MM.1S (cell line): ENCODE data around the gene PMEPA1.

ENCODE experiments used
- DNase-seq: peaks from one replicate; pipeline ENCODE4 v3.0.0-alpha.2; 2015
- H2AFZ ChIP-seq: fragments of 300-600 bp; sonication (generic); 2 replicates; pipeline ENCODE4 v1.6.0; 2016; ENCODE audit warnings: antibody characterized with exemption, low read length
- H3F3A ChIP-seq: fragments of 300-600 bp; sonication (generic); 2 replicates; pipeline ENCODE4 v1.6.1; 2016; ENCODE audit warnings: mild to moderate bottlenecking, antibody characterized with exemption, low read length, moderate library complexity, mixed read lengths; ENCODE audit not compliant: insufficient read depth
- H3K27ac ChIP-seq: fragments of 300-600 bp; sonication (generic); 2 replicates; pipeline ENCODE4 v1.5.1; 2016; ENCODE audit warnings: mild to moderate bottlenecking, low read length
- H3K27me3 ChIP-seq: fragments of 300-600 bp; sonication (generic); replicated peaks from 2 replicates; pipeline ENCODE4 v1.6.0; 2016; ENCODE audit warnings: low read length; ENCODE audit not compliant: insufficient read depth
- H3K36me3 ChIP-seq: fragments of 300-600 bp; sonication (generic); replicated peaks from 2 replicates; pipeline ENCODE4 v1.6.1; 2016; ENCODE audit warnings: mild to moderate bottlenecking, low read length, mixed read lengths; ENCODE audit not compliant: insufficient read depth
- H3K4me1 ChIP-seq: fragments of 300-600 bp; sonication (generic); 2 replicates; pipeline ENCODE4 v1.6.1; 2016; ENCODE audit warnings: low read length, mixed read lengths
- H3K4me2 ChIP-seq: fragments of 300-600 bp; sonication (generic); 2 replicates; pipeline ENCODE4 v1.6.0; 2016; ENCODE audit warnings: low read depth, low read length
- H3K4me3 ChIP-seq: fragments of 300-600 bp; sonication (generic); 2 replicates; pipeline ENCODE4 v1.5.1; 2016; ENCODE audit warnings: low read length, mixed read lengths
- H3K79me2 ChIP-seq: fragments of 300-600 bp; sonication (generic); 2 replicates; pipeline ENCODE4 v1.6.1; 2016; ENCODE audit warnings: mixed run types, low read length, mixed read lengths
- H3K9ac ChIP-seq: fragments of 300-600 bp; sonication (generic); 2 replicates; pipeline ENCODE4 v1.6.1; 2016; ENCODE audit warnings: low read length, mixed read lengths
- H3K9me2 ChIP-seq: fragments of 300-600 bp; sonication (generic); replicated peaks from 2 replicates; pipeline ENCODE4 v1.6.1; 2016; ENCODE audit warnings: mild to moderate bottlenecking, low read length, mixed read lengths; ENCODE audit not compliant: insufficient read depth
- H3K9me3 ChIP-seq: fragments of 300-600 bp; sonication (generic); replicated peaks from 2 replicates; pipeline ENCODE4 v1.6.1; 2016; ENCODE audit warnings: mild to moderate bottlenecking, low read length, mixed read lengths; ENCODE audit not compliant: insufficient read depth
- H4K20me1 ChIP-seq: fragments of 300-600 bp; sonication (generic); 2 replicates; pipeline ENCODE4 v1.6.1; 2016; ENCODE audit warnings: mild to moderate bottlenecking, low read length, moderate library complexity, mixed read lengths; ENCODE audit not compliant: insufficient read depth
- CTCF ChIP-seq: fragments of 300-600 bp; sonication (generic); IDR thresholded peaks from 2 replicates; pipeline ENCODE4 v1.5.1; 2016; ENCODE audit warnings: antibody characterized with exemption, low read length, mixed read lengths
- EZH2 ChIP-seq: fragments of 300-600 bp; sonication (generic); optimal IDR thresholded peaks from 2 replicates; pipeline ENCODE3; 2017; ENCODE audit warnings: low read depth, mild to moderate bottlenecking, antibody characterized with exemption, low read length, mixed read lengths
- EZH2phosphoT487 ChIP-seq: fragments of 300-600 bp; sonication (generic); IDR thresholded peaks from 2 replicates; pipeline ENCODE4 v1.6.1; 2018; ENCODE audit warnings: antibody characterized with exemption, low read length

PMEPA1 gene

DNA sequence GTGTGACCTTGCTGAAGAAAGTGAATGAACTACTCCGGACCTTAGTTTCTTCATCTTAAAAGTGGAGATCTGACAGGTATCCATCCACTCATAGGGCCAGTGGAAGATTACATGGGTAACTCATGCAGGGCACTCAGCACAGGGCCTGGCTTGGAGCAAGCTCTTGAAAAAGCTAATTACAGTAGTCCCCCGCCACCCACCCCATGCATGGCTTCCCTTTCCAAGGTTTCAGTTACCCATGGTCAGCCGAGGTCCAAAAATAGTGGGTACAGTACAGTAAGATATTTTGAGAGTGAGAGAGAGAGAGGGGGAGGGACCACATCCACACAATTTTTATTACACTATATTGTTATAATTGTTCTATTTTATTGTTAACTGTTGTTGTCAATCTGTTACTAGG, 7.1 kb upstream of the PMEPA1 start:
- H3K9me2 ChIP-seq, result no peaks in the 10 kb centered on the region
- no peaks in the 10 kb centered on the region for H3F3A ChIP-seq
- no peak overlapping the region for H3K4me2 ChIP-seq
- H3K9me3 ChIP-seq, result no peaks in the 10 kb centered on the region
- H3K27me3 ChIP-seq, result peaks cover 18% of the 10 kb centered on the region
- no peak overlapping the region for H3K4me3 ChIP-seq
- H2AFZ ChIP-seq, result no peak overlapping the region
- no peaks in the 10 kb centered on the region for H4K20me1 ChIP-seq
- TF ChIP-seq CTCF, result no peak
- no peak for TF ChIP-seq EZH2phosphoT487
- no peak for TF ChIP-seq EZH2
- DNase-seq, result no peak
- H3K79me2 ChIP-seq, result no peaks in the 10 kb centered on the region
- H3K27ac ChIP-seq, result no peak overlapping the region
- no peak overlapping the region for H3K9ac ChIP-seq
- H3K36me3 ChIP-seq, result no peaks in the 10 kb centered on the region
- H3K4me1 ChIP-seq, result peaks cover 14% of the 10 kb centered on the region

DNA sequence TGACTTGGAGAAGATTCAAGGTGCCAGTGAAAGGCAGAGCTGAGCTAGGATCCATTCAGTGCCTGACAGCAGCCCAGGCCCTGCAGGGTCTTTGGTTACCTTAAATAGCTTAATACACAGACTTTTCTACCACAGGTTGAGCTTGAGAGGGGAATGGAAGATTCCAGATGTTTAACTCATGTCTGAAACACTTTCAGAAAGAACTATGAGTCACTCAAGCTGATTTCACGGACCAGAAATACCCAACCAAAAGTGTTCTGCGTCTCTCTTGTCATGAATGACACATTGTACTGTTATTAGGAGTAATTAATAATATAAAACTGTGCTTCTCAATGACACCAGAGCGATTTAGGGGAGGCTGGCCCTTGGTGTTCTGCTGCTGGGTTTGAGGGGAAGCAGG, 6.4 kb upstream of the PMEPA1 start:
- DNase-seq, result no peak
- H3K4me2 ChIP-seq, result no peak overlapping the region
- H3K4me1 ChIP-seq, result peaks cover 14% of the 10 kb centered on the region
- H3K9ac ChIP-seq, result no peak overlapping the region
- H3K27ac ChIP-seq, result no peak overlapping the region
- H3K9me2 ChIP-seq, result no peaks in the 10 kb centered on the region
- no peaks in the 10 kb centered on the region for H3K36me3 ChIP-seq
- H3K4me3 ChIP-seq, result no peak overlapping the region
- no peaks in the 10 kb centered on the region for H3F3A ChIP-seq
- H2AFZ ChIP-seq, result no peak overlapping the region
- no peaks in the 10 kb centered on the region for H3K79me2 ChIP-seq
- H3K27me3 ChIP-seq, result peaks cover 16% of the 10 kb centered on the region
- H4K20me1 ChIP-seq, result no peaks in the 10 kb centered on the region
- no peaks in the 10 kb centered on the region for H3K9me3 ChIP-seq
- TF ChIP-seq EZH2, result no peak
- no peak for TF ChIP-seq EZH2phosphoT487
- no peak for TF ChIP-seq CTCF

- DNase-seq, result no peak
- Histone ChIP-seq H3K27me3 (peaks cover 10% of the 10 kb centered on the region; the same call in 1 of the 2 replicates), H3K36me3 (no peaks in the 10 kb centered on the region), H3K4me1 (peaks cover 14% of the 10 kb centered on the region), H4K20me1 (no peaks in the 10 kb centered on the region), H3K9me3 (no peaks in the 10 kb centered on the region), H3K4me2 (no peak overlapping the region), H3K4me3 (no peak overlapping the region), H3F3A (0 out of 2 replicates have a peak, but pooled peaks cover 8% of the 10 kb centered on the region), H3K79me2 (no peaks in the 10 kb centered on the region), H3K9ac (no peak overlapping the region), H3K27ac (no peak overlapping the region), H2AFZ (no peak overlapping the region), H3K9me2 (no peaks in the 10 kb centered on the region)
- TF ChIP-seq CTCF (no peak), EZH2 (no peak), EZH2phosphoT487 (no peak)
These were observed 5.6 kb upstream of the PMEPA1 start for GRCh38 chr20:57715268-57715904.
